ENCODE measurements around the gene RARB. TPM values are rescaled to one million over a fixed set of nuclear protein-coding genes. Genes with fewer than 3 reads are reported as not detected.

The RARB gene
- total and polyA plus RNA-seq, 9 of the 15 experiments (the other 6 are each of a cell fraction or from before 2014, with no cell fraction given), result 0.15 to 1.3 (median 0.27) TPM

- H4K20me1 ChIP-seq (replicated peaks; ENCODE audit: control insufficient read depth, insufficient read depth, low read length), result no peaks in the 10 kb centered on the region
- H3K4me3 ChIP-seq, result no peak overlapping the region
- BruUV-seq (replicated peaks), result no TSS peak
- H3K9me3 ChIP-seq (replicated peaks; ENCODE audit: control insufficient read depth, insufficient read depth, low read depth, low read length), result no peaks in the 10 kb centered on the region
- no peak for DNase-seq (ENCODE audit: extremely low read depth in 1 of 4, low spot score in 3 of 4)
- H3K9me1 ChIP-seq (ENCODE audit: control insufficient read depth, insufficient read depth, low read length), result no peaks in the 10 kb centered on the region
- intact Hi-C loops (cut with micrococcal nuclease), result loop anchor here (1.0 kb wide), 1 partner anchor 60 kb away; no protein-coding TSS in a partner anchor
- no peak for FAIRE-seq
- no peaks in the 10 kb centered on the region for H3K79me2 ChIP-seq (ENCODE audit: control insufficient read depth, insufficient read depth, low read length)
- H3K4me2 ChIP-seq (ENCODE audit: insufficient read depth, low read length), result no peak overlapping the region
- H3K9ac ChIP-seq (ENCODE audit: insufficient read depth in 1 of 2, low read depth in 2 of 2, low read length in 2 of 2), result no peak overlapping the region
- TF ChIP-seq MBD2 (IDR thresholded peaks at IDR 0.05; ENCODE audit: borderline replicate concordance, low read depth), result no peak
- no peak for TF ChIP-seq ZBTB2 (IDR thresholded peaks at IDR 0.05)
- no peak for TF ChIP-seq THAP7 (CRISPR knock-in tag; IDR thresholded peaks at IDR 0.05)
- H2AFZ ChIP-seq (ENCODE audit: low read depth, low read length), result no peak overlapping the region
- H3K27me3 ChIP-seq (ENCODE audit: control insufficient read depth in 2 of 2, insufficient read depth in 2 of 2, low read length in 2 of 2), result no peaks in the 10 kb centered on the region
- H3K27ac ChIP-seq (ENCODE audit: extremely low read depth, low read depth, low read length), result no peak overlapping the region
- no peak for ATAC-seq
- no peaks in the 10 kb centered on the region for H3K4me1 ChIP-seq (replicated peaks in 1 of 2; ENCODE audit: control insufficient read depth in 2 of 2, insufficient read depth in 2 of 2, low read length in 2 of 2)
- in situ Hi-C loops (cut with MboI), result no loop called here
- H3K36me3 ChIP-seq (ENCODE audit: control insufficient read depth, insufficient read depth, low read length), result no peaks in the 10 kb centered on the region
- ChIA-PET CTCF (ENCODE audit: low intra/inter-chr PET ratio) (interaction anchor here (1.1 to 1.4 kb wide), 2 partner anchors 61 to 62 kb away, joined by 3 to 5 read pairs; no protein-coding TSS in a partner anchor), POLR2A (no interaction called here)
These were observed 103.9 kb downstream of the RARB start for GRCh38 chr3:25531971-25532370.

Data from K562 (cell line).